Psoas muscle (tissue), 8 donors: ENCODE results near the gene CDK17. TPM values are rescaled to one million over a fixed set of nuclear protein-coding genes. Genes with fewer than 3 reads are reported as not detected.

ENCODE experiments used
- ATAC-seq, 4 donors: fragments of 200-7000 bp; cut with Tn5 transposase; one replicate each; pipeline ENCODE4 v1.9.1; 2020; ENCODE audit warnings: moderate library complexity in 3 of 4, mild to moderate bottlenecking in 2 of 4
- DNase-seq, 2 donors: peaks; one replicate each; pipeline ENCODE4 v3.0.0-alpha.2; 2020
- H3K27ac ChIP-seq: fragments of 200-600 bp; one replicate; pipeline ENCODE4 v1.8.0; 2022
- H3K27me3 ChIP-seq, 3 donors: fragments of 200-600 bp in 1 of 3; one replicate each; pipeline versions ENCODE4 v1.6.1 to v1.8.0; 2013 to 2022; ENCODE audit warnings: low read length in 2 of 3, mild to moderate bottlenecking in 2 of 3, moderate library complexity in 1 of 3; ENCODE audit not compliant: insufficient read depth in 3 of 3
- H3K36me3 ChIP-seq, 2 donors: fragments of 200-600 bp in 1 of 2; one replicate each; pipeline versions ENCODE4 v1.6.1 to v1.8.0; 2013 to 2022; ENCODE audit warnings: low read depth in 1 of 2, mild to moderate bottlenecking in 1 of 2, moderate library complexity in 1 of 2; ENCODE audit not compliant: insufficient read depth in 1 of 2
- H3K4me1 ChIP-seq: fragments of 200-600 bp; one replicate; pipeline ENCODE4 v1.8.0; 2022
- H3K4me3 ChIP-seq: fragments of 200-600 bp; one replicate; pipeline ENCODE4 v1.8.0; 2022; ENCODE audit warnings: mild to moderate bottlenecking
- H3K9me3 ChIP-seq: fragments of 200-600 bp; one replicate; pipeline ENCODE4 v1.8.0; 2022
- WGBS, 3 donors: extraction: QIAGEN DNeasy Blood & Tissue Kit; methylation state at CpG; one replicate each; pipeline versions ENCODE4 v1.1.6 to v1.1.7; 2013; 5-methylcytosine and 5-hydroxymethylcytosine counted together
- intact Hi-C, 2 donors: fragments of 100-400 bp; cut with DNase I; formaldehyde crosslinking; loops; one replicate each; pipeline versions ENCODE4 v1.11.0 to v1.14.2; 2022
- polyA plus RNA-seq, 3 donors: library from polyadenylated mRNA; stranded (reverse); fragments of 200-250 nt; gene quantifications; one replicate each; pipeline ENCODE4 v1.2.3, GENCODE V29; 2013
- total RNA-seq, 4 donors: library from RNA; stranded (reverse); fragmentation: NEBNext Ultra II Directional in 2 of 4; extraction: Animal tissue kit (Norgen Biotek cat#: 25700) in 2 of 4; gene quantifications; one replicate each; pipeline versions ENCODE4 v1.2.1 to v1.2.4, GENCODE V29; 2021 to 2023
- TF ChIP-seq, protein P1 (sequence below): fragments of 200-600 bp; IDR thresholded peaks from one replicate; pipeline ENCODE4 v1.8.0; 2022; ENCODE audit warnings: antibody characterized with exemption
- donor health status: healthy with polysubstance abuse.
- donor health status: DM: no; HTN: no; CAD: no; lungs with moderate emphysema.
- donor health status: Bipolar disorder and iron deficiency.
- donor health status: healthy.
- donor health status: DM: yes; HTN: yes; CAD: no.
- donor health status: DM: no; HTN: no; CAD: no.
- donor health status: DM: no; HTN: no; CAD: no.
- donor health status: DM: yes; HTN: yes; CAD: no.

The CDK17 gene
- total and polyA plus RNA-seq, 7 donors = 7.2 to 21.4 (median 13.3) TPM

DNA sequence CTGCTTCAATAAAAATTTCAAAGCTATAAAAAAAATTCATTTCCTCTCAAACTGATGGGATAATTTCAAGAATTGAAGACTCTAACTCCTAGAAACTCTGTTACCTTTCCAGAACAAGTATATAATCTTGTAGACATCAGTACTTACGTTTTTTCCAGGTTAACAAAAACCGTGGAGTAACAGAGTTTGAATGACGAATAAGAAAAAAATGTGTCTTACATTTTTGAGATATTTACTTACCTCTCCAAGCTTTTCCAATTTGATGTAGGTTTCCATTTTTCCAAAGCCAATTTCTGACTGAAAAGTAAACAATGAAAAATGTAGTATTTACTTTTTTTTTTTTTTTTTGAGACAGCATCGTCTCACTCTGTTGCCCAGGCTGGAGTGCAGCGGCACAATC is 100.2 kb downstream of the CDK17 start:
- no peaks in the 10 kb centered on the region for H3K9me3 ChIP-seq
- TF ChIP-seq, protein P1, sequence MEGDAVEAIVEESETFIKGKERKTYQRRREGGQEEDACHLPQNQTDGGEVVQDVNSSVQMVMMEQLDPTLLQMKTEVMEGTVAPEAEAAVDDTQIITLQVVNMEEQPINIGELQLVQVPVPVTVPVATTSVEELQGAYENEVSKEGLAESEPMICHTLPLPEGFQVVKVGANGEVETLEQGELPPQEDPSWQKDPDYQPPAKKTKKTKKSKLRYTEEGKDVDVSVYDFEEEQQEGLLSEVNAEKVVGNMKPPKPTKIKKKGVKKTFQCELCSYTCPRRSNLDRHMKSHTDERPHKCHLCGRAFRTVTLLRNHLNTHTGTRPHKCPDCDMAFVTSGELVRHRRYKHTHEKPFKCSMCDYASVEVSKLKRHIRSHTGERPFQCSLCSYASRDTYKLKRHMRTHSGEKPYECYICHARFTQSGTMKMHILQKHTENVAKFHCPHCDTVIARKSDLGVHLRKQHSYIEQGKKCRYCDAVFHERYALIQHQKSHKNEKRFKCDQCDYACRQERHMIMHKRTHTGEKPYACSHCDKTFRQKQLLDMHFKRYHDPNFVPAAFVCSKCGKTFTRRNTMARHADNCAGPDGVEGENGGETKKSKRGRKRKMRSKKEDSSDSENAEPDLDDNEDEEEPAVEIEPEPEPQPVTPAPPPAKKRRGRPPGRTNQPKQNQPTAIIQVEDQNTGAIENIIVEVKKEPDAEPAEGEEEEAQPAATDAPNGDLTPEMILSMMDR = no peak
- 95 to 97% (median 96%) methylated on average over 5 of the region's 5 CpGs for WGBS, 3 donors
- no peaks in the 10 kb centered on the region for H3K27me3 ChIP-seq
- no peak overlapping the region for H3K4me3 ChIP-seq
- H3K4me1 ChIP-seq = no peaks in the 10 kb centered on the region
- ATAC-seq (no peak), DNase-seq (no peak)
- no peak overlapping the region for H3K27ac ChIP-seq
- H3K36me3 ChIP-seq = peaks cover 0 to 35% of the 10 kb centered on the region in 2 donors
- intact Hi-C loops = no loop called here

- Histone ChIP-seq H3K4me3 (no peak overlapping the region), H3K27ac (no peak overlapping the region), H3K4me1 (no peaks in the 10 kb centered on the region), H3K9me3 (no peaks in the 10 kb centered on the region), H3K36me3 (peaks cover 0 to 53% of the 10 kb centered on the region in 2 donors), H3K27me3 (no peaks in the 10 kb centered on the region)
- ATAC-seq (no peak), DNase-seq (no peak)
- WGBS, 3 donors = 96 to 97% (median 96%) methylated on average over 4 of the region's 4 CpGs
- TF ChIP-seq, protein P1 = no peak
- intact Hi-C loops = loop anchor here in 1 of 2 donors (10.0 kb wide), 1 partner anchor 97 kb away; no protein-coding TSS in a partner anchor
These were observed 102.7 kb downstream of the CDK17 start for GRCh38 chr12:96297504-96297903.

DNA sequence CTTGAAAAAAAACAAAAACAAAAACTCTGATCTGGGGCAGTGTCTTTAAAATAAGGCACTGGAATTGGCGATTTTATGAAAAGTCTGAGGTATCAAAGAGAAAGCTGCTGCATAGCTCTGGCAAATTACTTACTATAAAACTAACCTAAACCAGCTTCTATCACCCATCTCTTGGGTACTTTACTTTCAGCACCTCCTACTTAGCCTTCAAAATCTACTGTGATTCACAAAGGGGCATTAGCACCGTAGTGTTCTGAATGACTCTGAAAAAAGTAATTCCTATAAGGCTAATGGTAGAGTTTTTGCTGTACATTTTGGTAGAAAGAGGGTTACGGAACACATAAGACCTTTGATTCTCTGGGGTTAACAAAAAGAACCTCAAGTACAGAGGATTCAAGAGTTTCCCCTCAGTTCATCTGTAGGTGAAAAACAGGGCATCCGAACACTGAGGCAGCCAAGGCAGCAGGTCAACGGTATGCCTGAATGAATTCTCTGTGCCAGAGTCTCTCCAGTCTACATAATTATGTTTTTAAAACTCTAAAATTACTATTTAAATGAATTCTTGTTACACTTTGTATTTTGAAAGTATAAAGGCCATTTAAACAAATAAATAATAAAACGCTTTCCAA is 104.6 kb downstream of the CDK17 start:
- H3K9me3 ChIP-seq = no peaks in the 10 kb centered on the region
- 88 to 95% (median 91%) methylated on average over 6 of the region's 6 CpGs for WGBS, 3 donors
- H3K4me1 ChIP-seq = no peaks in the 10 kb centered on the region
- ATAC-seq = no peak
- H3K27ac ChIP-seq = no peak overlapping the region
- peaks cover 0 to 65% of the 10 kb centered on the region in 2 donors for H3K36me3 ChIP-seq
- no peaks in the 10 kb centered on the region for H3K27me3 ChIP-seq
- DNase-seq = no peak
- TF ChIP-seq, protein P1 = no peak
- no peak overlapping the region for H3K4me3 ChIP-seq
- intact Hi-C loops = loop anchor here in 1 of 2 donors (10.0 kb wide), 1 partner anchor 99 kb away; no protein-coding TSS in a partner anchor

- intact Hi-C loops = loop anchor here in 1 of 2 donors (10.0 kb wide), 1 partner anchor 100 kb away; no protein-coding TSS in a partner anchor
- H3K27me3 ChIP-seq = no peaks in the 10 kb centered on the region
- H3K9me3 ChIP-seq = no peaks in the 10 kb centered on the region
- H3K36me3 ChIP-seq = peaks cover 0 to 69% of the 10 kb centered on the region in 2 donors
- WGBS, 3 donors = 70 to 78% (median 70%) methylated on average over 3 of the region's 3 CpGs
- H3K27ac ChIP-seq = no peak overlapping the region
- DNase-seq (no peak), ATAC-seq (no peak)
- no peaks in the 10 kb centered on the region for H3K4me1 ChIP-seq
- no peak overlapping the region for H3K4me3 ChIP-seq
- TF ChIP-seq, protein P1 = no peak
These were observed 105.4 kb downstream of the CDK17 start for GRCh38 chr12:96294831-96295230.
